ENCODE measurements around the gene KMT5B.

Gene KMT5B

DNA sequence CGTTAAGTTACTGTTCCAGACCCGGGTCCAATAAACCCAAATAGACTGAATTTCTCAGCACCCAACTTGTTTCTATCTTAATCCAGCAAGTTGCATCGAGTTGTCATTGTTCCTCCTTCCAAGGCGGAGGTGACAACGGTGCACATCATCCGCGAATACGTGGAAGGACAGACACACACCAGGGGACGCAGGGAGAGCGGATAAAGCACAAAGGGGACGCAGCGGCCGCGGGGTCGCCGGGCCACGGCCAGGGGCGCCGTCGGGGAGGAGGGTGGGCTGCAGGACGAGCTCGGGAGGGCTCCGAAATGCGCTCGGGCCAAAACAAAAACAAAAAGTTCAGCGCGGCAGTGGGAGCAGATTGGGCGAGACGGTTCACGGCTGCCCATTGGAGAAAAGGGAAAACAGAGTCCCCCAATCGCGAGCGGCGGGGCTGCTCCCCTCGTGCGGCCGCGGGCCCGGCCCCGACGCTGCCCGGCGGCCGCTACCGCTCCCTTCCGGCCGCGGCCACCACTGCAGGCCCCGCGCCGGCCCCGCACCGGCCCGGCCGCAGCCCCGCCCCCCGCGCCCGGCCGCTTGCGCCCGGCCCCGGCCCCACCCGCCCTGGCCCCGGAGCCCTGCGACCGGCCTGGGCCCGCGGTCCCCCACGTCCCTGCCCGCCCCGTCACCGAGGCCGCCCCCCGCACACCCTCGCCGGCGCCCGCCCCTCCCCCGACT is 518 bp downstream of the KMT5B start:
- Histone ChIP-seq H3K4me2 (ENCODE audit: low read length) (peak overlapping the region; percentile 69), H4K20me1 (ENCODE audit: insufficient read depth, low read length) (peaks cover 2% of the 10 kb centered on the region; the same call in 1 of the 2 replicates), H3K4me3 (ENCODE audit: low read depth, low read length, poor library complexity, severe bottlenecking) (peak overlapping the region; percentile 74), H3K4me1 (ENCODE audit: insufficient read depth, low read length, severe bottlenecking) (peaks cover 22% of the 10 kb centered on the region), H3K9me3 (ENCODE audit: low read length) (no peaks in the 10 kb centered on the region), H3K36me3 (ENCODE audit: insufficient read depth, low read length) (no peaks in the 10 kb centered on the region), H3K9me2 (ENCODE audit: low read depth, low read length) (no peaks in the 10 kb centered on the region), H3K27ac (ENCODE audit: low read depth, low read length, poor library complexity, severe bottlenecking) (no peak overlapping the region), H2AFZ (ENCODE audit: low read length) (no peak overlapping the region), H3K79me2 (ENCODE audit: insufficient read depth, low read length) (0 out of 2 replicates have a peak, but pooled peaks cover 6% of the 10 kb centered on the region), H3K9ac (ENCODE audit: low read length) (peak overlapping the region; percentile 55), H3K27me3 (ENCODE audit: insufficient read depth, low read length) (peaks cover 4% of the 10 kb centered on the region; the same call in 1 of the 2 replicates), H3F3A (ENCODE audit: insufficient read depth, low read length) (no peaks in the 10 kb centered on the region)
- TF ChIP-seq, protein P1, sequence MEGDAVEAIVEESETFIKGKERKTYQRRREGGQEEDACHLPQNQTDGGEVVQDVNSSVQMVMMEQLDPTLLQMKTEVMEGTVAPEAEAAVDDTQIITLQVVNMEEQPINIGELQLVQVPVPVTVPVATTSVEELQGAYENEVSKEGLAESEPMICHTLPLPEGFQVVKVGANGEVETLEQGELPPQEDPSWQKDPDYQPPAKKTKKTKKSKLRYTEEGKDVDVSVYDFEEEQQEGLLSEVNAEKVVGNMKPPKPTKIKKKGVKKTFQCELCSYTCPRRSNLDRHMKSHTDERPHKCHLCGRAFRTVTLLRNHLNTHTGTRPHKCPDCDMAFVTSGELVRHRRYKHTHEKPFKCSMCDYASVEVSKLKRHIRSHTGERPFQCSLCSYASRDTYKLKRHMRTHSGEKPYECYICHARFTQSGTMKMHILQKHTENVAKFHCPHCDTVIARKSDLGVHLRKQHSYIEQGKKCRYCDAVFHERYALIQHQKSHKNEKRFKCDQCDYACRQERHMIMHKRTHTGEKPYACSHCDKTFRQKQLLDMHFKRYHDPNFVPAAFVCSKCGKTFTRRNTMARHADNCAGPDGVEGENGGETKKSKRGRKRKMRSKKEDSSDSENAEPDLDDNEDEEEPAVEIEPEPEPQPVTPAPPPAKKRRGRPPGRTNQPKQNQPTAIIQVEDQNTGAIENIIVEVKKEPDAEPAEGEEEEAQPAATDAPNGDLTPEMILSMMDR (IDR thresholded peaks at IDR 0.05; ENCODE audit: low read length) = no peak
- no peak for TF ChIP-seq EZH2 (IDR thresholded peaks at IDR 0.05; ENCODE audit: borderline replicate concordance, low read length)

DNA sequence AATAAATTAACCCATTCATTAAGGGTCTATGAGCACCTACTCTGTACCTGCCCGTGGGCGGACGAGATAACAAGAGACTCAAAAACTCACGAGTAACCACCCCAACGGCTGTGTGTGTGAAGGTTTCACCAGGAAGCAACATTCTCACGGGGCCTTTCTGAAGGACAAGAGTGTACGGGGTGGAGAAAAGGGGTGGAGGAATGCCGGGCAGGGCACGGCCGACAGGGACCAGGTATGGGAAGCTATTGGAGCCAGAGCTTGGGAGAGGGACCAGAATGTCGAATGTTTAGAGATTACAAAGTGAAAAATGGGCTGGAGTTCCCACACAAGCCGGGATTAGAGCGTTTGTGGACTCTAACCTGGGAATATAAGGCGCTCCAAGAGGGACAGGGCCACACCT is 1.6 kb downstream of the KMT5B start:
- H3K27ac ChIP-seq (ENCODE audit: low read depth, low read length, poor library complexity, severe bottlenecking) = no peak overlapping the region
- no peaks in the 10 kb centered on the region for H3K36me3 ChIP-seq (ENCODE audit: insufficient read depth, low read length)
- no peaks in the 10 kb centered on the region for H3K9me3 ChIP-seq (ENCODE audit: low read length)
- H3K4me1 ChIP-seq (ENCODE audit: insufficient read depth, low read length, severe bottlenecking) = peaks cover 22% of the 10 kb centered on the region
- no peak overlapping the region for H2AFZ ChIP-seq (ENCODE audit: low read length)
- H3K4me2 ChIP-seq (ENCODE audit: low read length) = peak overlapping the region; percentile 69
- H4K20me1 ChIP-seq (ENCODE audit: insufficient read depth, low read length) = peaks cover 2% of the 10 kb centered on the region; the same call in 1 of the 2 replicates
- H3F3A ChIP-seq (ENCODE audit: insufficient read depth, low read length) = no peaks in the 10 kb centered on the region
- H3K9me2 ChIP-seq (ENCODE audit: low read depth, low read length) = no peaks in the 10 kb centered on the region
- H3K27me3 ChIP-seq (ENCODE audit: insufficient read depth, low read length) = peaks cover 4% of the 10 kb centered on the region; the same call in 1 of the 2 replicates
- no peak overlapping the region for H3K9ac ChIP-seq (ENCODE audit: low read length)
- 0 out of 2 replicates have a peak, but pooled peaks cover 6% of the 10 kb centered on the region for H3K79me2 ChIP-seq (ENCODE audit: insufficient read depth, low read length)
- no peak overlapping the region for H3K4me3 ChIP-seq (ENCODE audit: low read depth, low read length, poor library complexity, severe bottlenecking)
- TF ChIP-seq, protein P1 (IDR thresholded peaks at IDR 0.05; ENCODE audit: low read length) = no peak
- TF ChIP-seq EZH2 (IDR thresholded peaks at IDR 0.05; ENCODE audit: borderline replicate concordance, low read length) = no peak

DNA sequence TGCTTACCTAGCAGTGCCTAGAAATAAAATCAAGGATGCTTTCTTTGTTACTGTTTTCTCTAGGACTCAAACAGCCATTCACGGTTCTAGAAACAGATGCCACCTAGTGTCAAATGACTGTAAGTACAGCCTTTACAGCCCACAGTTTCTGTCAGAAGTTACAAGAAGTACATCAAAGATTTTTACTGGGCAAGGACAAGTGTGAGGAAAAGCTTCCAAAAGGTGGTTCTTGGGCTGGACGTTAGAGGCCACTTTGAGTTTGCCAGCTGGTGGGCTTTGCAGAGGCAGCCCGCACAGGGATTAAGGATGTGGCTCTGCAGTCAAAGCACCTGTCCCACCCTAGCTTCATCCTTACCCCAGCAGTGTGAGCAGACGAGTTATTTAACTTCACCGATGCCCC is 6.9 kb downstream of the KMT5B start:
- Histone ChIP-seq H3K4me3 (ENCODE audit: low read depth, low read length, poor library complexity, severe bottlenecking) (no peak overlapping the region), H3K36me3 (ENCODE audit: insufficient read depth, low read length) (no peaks in the 10 kb centered on the region), H4K20me1 (ENCODE audit: insufficient read depth, low read length) (peaks cover 8% of the 10 kb centered on the region; the same call in 1 of the 2 replicates), H3F3A (ENCODE audit: insufficient read depth, low read length) (no peaks in the 10 kb centered on the region), H3K9ac (ENCODE audit: low read length) (no peak overlapping the region), H3K79me2 (ENCODE audit: insufficient read depth, low read length) (peaks cover 26% of the 10 kb centered on the region), H3K27me3 (ENCODE audit: insufficient read depth, low read length) (no peaks in the 10 kb centered on the region), H3K9me2 (ENCODE audit: low read depth, low read length) (no peaks in the 10 kb centered on the region), H2AFZ (ENCODE audit: low read length) (no peak overlapping the region), H3K4me1 (ENCODE audit: insufficient read depth, low read length, severe bottlenecking) (no peaks in the 10 kb centered on the region), H3K4me2 (ENCODE audit: low read length) (no peak overlapping the region), H3K9me3 (ENCODE audit: low read length) (no peaks in the 10 kb centered on the region), H3K27ac (ENCODE audit: low read depth, low read length, poor library complexity, severe bottlenecking) (no peak overlapping the region)
- TF ChIP-seq EZH2 (IDR thresholded peaks at IDR 0.05; ENCODE audit: borderline replicate concordance, low read length) = no peak
- TF ChIP-seq, protein P1 (IDR thresholded peaks at IDR 0.05; ENCODE audit: low read length) = peak; percentile 83

Measured in OCI-LY1 (cell line).